Activated naive CD8-positive, alpha-beta T cell treated with anti-CD3 and anti-CD28 coated beads, Interleukin-2, amount 50 U/mL, for 16 hours (primary cell): Measurements from ENCODE around the gene EEPD1.

Experiments used
- DNase-seq: peaks from one replicate; pipeline ENCODE4 v3.0.0-alpha.2; 2020; ENCODE audit warnings: low read depth, low spot score

The EEPD1 gene

GRCh38 chr7:36154255-36155212 is 1.5 kb downstream of the EEPD1 start:
- no peak for DNase-seq

DNA sequence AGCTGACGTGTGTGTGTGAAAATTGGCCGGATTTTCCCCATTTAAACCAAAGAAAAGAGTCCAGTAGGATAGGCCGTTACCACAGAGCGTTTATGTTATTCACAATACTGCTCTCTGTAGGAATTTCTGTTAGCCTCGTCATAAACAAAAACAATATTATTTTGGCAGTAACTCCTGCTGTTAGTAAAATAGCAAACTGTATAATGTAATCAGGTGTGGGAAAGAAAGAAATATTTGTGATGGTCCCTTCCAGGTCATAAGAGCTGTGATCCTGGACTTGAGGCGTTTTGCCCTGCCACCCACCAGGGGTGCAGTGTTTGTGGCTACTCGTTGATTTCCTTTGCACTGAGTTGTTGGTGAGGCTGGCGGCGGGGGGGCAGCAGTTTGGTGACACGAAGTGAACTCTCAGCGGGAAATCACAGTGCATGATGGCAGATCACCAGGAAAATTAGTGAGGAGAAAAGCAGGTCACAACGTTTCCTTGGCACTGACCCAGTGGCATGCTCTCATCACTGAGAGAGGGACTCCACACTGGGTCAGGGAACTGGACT is 2.8 kb downstream of the EEPD1 start:
- no peak for DNase-seq

DNA sequence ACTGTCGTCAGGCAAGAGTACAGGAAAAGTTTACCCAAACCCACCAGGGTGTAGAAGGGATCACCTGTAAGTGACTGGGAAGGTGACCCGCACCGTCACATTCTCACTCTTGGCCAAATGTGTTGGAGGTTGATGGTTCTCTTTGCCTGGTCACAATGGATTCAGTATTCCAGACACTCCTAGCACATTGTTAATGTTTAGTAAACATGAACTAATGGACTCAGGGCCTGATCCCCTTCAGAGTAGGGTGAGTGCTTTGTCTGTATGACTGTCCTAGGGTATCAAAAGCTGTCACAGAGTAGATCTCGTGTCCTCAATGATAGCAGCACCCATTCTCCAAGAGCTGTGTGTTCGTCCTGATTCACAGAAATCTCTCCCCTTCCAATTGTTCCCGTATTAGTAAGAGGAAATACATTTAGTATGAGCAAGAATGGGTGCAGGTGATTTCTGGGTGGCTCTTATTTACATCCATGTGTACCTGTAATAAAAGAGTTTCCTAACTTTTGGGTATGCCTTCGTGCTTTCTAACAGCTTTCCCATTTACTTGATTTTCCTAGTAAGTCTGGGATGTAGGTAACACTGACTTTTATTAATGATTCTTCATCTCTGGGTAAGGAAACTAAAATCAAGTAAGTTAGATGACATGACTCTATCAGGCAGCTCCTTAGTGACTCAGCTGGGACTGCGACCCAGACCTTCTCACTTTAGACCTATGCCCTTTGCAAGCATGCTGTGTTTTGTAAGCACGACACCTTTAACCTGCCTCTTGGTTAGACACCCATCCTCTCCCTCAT is 4.7 kb downstream of the EEPD1 start:
- no peak for DNase-seq

DNA sequence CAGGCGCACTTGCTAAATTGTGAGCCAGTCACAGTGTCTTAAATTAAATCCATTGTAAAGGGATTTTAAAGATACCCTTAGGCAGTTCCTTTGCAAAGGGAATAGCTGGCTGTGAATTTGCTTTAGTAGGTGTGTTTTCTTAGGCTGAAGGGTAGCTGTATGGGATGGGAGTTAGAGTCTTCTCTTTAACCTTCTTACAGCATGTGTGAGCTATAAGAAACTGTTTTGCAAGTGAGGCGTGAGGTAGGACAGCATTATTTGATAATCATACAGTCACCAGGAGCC is 5.2 kb downstream of the EEPD1 start:
- DNase-seq: no peak

GRCh38 chr7:36159618-36160017 is 6.6 kb downstream of the EEPD1 start:
- no peak for DNase-seq

DNA sequence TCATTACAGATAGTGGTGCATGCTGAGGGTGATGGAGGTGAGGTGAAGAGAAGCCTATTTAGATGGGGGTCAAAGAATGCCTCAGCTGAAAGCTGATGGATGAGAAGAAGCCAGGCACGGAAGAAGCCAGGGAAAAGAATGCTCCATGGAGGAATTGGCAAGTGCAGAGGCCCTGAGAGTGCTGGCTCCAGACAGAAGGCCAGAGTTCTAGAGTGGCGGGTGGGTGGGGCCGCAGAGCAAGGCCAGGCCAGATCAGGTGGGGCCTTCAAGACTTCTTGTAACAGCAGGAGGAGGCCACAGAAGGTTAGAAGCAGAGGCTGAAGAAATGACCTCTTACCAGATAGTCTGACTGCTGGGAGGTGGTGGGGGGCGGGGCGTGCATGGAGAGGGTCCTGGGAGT is 7.3 kb downstream of the EEPD1 start:
- DNase-seq: no peak

DNA sequence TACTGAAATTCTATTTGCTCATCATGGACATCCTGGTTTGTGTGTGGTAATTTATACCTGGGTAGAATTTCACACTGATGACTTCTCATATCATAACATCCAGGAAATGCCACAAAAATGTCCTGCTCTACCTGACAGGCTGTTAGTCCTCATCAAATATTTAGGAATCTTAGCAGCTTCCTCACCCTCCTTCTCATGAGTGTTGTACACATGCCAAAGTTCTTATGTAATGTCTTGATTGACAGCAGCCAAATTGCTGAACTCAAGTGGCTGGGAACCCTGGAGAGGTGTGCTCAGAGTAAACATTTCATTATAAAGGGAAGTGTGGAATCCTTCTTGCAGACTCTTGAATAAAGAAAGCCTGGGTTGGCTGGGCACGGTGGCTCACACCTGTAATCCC is 8.9 kb downstream of the EEPD1 start:
- DNase-seq: no peak

- no peak for DNase-seq
Observed at GRCh38 chr7:36165059-36165458, 12.0 kb downstream of the EEPD1 start.

GRCh38 chr7:36165802-36166201 is 12.7 kb downstream of the EEPD1 start:
- no peak for DNase-seq

GRCh38 chr7:36167403-36168050 is 14.5 kb downstream of the EEPD1 start:
- DNase-seq: no peak

GRCh38 chr7:36171503-36171902 is 18.4 kb downstream of the EEPD1 start:
- DNase-seq: no peak

DNA sequence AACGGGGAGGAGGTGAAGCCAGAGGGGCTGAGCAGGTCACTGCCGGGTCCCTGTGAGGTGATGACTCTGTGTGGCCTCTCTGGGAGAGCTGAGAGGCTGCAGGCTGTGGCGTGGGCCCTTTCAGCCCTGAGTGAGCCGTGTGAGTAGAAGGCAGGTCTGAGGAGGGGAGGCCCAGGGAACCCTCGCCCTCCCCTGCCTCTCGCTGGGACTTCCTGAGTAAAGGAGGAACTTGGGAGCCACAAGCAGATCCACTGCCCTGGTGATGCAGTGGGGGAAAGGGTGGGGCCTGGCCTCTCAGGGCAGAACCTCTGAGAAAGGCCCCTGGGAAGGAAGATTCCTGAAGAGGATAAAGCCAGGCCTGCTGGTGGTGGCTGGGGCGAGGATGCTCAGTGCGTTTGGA is 22.8 kb downstream of the EEPD1 start:
- DNase-seq: no peak

GRCh38 chr7:36176697-36177096 is 23.6 kb downstream of the EEPD1 start:
- DNase-seq: no peak

GRCh38 chr7:36180121-36180520 is 27.1 kb downstream of the EEPD1 start:
- no peak for DNase-seq

- no peak for DNase-seq
Observed at GRCh38 chr7:36181668-36182067, 28.6 kb downstream of the EEPD1 start.

- no peak for DNase-seq
Observed at GRCh38 chr7:36182854-36183604, 30.0 kb downstream of the EEPD1 start.

DNA sequence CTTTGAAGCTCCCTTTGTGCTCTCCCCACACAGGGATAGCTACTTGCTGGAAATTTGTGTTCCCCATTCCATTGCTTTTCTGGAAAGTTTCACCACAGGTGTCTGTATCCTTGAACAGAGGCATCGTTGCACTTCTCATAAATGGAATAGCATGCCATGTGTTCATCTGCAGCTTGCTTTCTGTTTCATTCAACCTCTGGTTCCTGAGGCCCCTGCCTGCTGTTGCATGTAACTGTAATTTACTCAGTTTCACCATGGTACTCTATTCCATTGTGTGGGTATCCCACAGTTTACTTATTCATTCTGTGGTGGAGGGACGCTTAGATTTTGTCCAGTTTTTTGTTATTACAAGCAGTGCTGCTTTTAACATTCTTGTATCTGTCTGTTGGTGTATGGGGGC is 32.0 kb downstream of the EEPD1 start:
- no peak for DNase-seq

GRCh38 chr7:36185756-36186155 is 32.7 kb downstream of the EEPD1 start:
- DNase-seq: no peak

DNA sequence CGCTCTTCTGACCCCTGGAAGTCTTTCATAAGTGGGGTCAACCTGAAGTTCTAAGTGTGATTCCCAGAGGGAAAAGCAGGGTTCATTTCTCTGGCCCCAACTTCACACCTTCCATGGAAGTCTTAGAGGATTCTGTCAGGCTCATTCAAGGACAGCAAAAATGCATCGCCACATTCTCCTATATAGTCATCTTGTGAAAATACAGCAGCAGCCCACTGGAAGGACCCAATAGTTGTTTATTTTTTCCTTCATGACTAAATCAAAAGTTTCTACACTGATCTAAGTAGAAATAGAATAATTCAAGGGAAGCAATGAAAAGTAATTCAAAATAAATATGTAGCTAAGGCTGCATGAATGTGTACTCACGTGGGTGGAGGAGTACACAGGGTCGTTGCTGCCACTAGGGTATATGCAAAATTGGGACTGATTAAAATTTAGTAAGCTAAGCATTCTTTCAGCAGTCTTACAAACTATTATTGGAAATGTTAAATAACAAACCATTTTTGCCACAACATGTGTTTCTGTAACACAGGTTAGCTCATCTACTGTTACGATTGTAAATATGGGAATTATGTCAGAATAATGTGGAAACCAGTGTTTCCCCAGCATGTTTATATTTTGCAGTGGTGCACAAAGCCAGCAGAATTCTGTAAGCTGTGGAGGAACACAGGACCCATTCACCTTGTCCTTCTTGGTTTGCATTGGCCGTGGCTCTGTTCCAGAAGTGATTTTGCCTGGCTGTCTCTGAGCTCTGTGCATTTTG is 33.5 kb downstream of the EEPD1 start:
- no peak for DNase-seq

GRCh38 chr7:36188266-36188665 is 35.2 kb downstream of the EEPD1 start:
- DNase-seq: no peak

DNA sequence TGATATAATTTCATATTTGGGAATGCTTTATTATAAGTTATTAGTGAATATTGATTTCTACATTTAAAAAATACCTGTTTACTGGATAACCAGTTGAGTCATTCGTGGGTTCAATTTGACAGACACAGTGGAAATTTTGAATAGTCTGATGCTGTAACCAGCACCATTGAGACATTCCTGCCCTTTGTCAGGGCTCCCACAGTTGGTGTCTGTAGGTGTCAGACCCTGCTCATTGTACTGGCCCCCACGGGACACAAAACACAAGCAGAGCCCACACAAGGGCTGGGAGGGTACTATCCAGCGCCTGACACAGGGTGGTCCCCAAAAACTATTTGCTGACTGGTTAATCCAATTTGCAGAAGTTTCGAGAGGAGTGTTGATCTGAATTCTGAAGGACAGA is 35.9 kb downstream of the EEPD1 start:
- no peak for DNase-seq
